Chondrocyte (in vitro differentiated cells): Measurements from ENCODE around the gene ADAMTS10. TPM values are rescaled to one million over a fixed set of nuclear protein-coding genes. Genes with fewer than 3 reads are reported as not detected.
A peak's percentile ranks its signal among the peaks of the same experiment; 100 is the strongest.
"Not testable (repeated sequence)": the region's sequence is repeated elsewhere in the genome, so short reads cannot be mapped to it uniquely, and the experiment has no call there.

Experiments used
- DNase-seq: peaks from one replicate; pipeline ENCODE4 v3.0.0; 2021; ENCODE audit warnings: mixed read lengths, low spot score
- H3K27ac Mint-ChIP-seq: one replicate; pipeline ENCODE4 v1.8.0; 2021; ENCODE audit warnings: mild to moderate bottlenecking, moderate library complexity, mixed read lengths; ENCODE audit not compliant: unreplicated experiment
- H3K27me3 Mint-ChIP-seq: 2 replicates; pipeline ENCODE4 v1.8.0; 2021; ENCODE audit warnings: low read depth, mixed read lengths
- H3K36me3 Mint-ChIP-seq: 2 replicates; pipeline ENCODE4 v1.8.0; 2021; ENCODE audit warnings: low read depth, mixed read lengths
- H3K4me1 Mint-ChIP-seq: 2 replicates; pipeline ENCODE4 v1.8.0; 2021; ENCODE audit warnings: low read depth, mild to moderate bottlenecking, mixed read lengths
- H3K4me3 Mint-ChIP-seq: one replicate; pipeline ENCODE4 v1.8.0; 2021; ENCODE audit warnings: mild to moderate bottlenecking, moderate library complexity, mixed read lengths; ENCODE audit not compliant: unreplicated experiment
- H3K9me3 Mint-ChIP-seq: 2 replicates; pipeline ENCODE4 v1.8.0; 2021; ENCODE audit warnings: low read depth, mixed read lengths
- CTCF ChIP-seq: fragments of 200-600 bp; sonication (generic); IDR thresholded peaks from 2 replicates; pipeline ENCODE4 v1.5.0; 2021; ENCODE audit warnings: antibody characterized with exemption, mild to moderate bottlenecking, moderate library complexity
- total RNA-seq: library from RNA; stranded (reverse); gene quantifications from 3 replicates; pipeline ENCODE4 v1.2.1, GENCODE V29; 2021

Gene ADAMTS10
- total RNA-seq, 1 donor from 2014 or later = 73.6 TPM

DNA sequence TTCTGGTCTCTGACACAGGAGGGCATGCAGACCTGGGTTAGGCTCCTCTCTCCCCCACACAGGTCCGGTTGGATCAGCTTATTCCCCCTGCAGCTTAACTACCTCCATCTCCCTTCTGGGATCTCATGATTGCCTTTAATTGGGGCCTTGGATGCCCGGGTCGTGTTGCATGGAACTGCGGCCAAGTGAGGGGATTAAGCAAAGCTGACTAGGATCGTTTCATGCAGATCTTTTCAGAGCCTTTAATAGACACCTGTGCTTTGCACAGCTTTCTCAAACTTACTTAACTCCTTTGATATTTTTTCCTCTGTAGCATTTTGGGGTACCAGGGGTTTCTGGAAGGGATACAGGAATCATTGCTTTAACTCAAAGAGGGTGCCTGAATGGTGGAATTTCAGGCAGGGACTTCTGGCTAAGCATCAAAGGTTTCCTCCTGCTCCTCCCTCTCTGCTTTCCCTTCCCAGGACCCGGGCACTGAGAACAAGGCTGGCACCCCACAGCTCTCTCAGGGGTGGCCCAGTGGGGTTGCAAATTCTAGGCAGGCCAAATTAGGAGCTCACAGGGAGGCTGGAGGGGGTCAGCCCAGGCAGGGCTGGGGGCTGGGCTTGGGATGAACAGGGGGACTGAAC, 20.4 kb upstream of the ADAMTS10 start:
- no peaks in the 10 kb centered on the region for H3K27me3 Mint-ChIP-seq
- no peaks in the 10 kb centered on the region for H3K9me3 Mint-ChIP-seq
- TF ChIP-seq CTCF = no peak
- DNase-seq = no peak
- H3K36me3 Mint-ChIP-seq = no peaks in the 10 kb centered on the region
- peaks cover 23% of the 10 kb centered on the region for H3K4me1 Mint-ChIP-seq
- H3K4me3 Mint-ChIP-seq = no peak overlapping the region
- H3K27ac Mint-ChIP-seq = peak overlapping the region; percentile 79

- TF ChIP-seq CTCF = no peak
- Mint-ChIP-seq H3K4me1 (peaks cover 19% of the 10 kb centered on the region), H3K27ac (peak within 1 kb of the TSS; percentile 79), H3K4me3 (no peak within 1 kb of the TSS), H3K36me3 (no peaks in the 10 kb centered on the region), H3K9me3 (no peaks in the 10 kb centered on the region), H3K27me3 (no peaks in the 10 kb centered on the region)
- no peak for DNase-seq
Measured at GRCh38 chr19:8629996-8630683, 19.6 kb upstream of the ADAMTS10 start, which contains the start of gene NFILZ. TSS of gene NFILZ (plus strand) at chr19:8630633. CDS start at chr19:8676766, 46,133 bp downstream.

DNA sequence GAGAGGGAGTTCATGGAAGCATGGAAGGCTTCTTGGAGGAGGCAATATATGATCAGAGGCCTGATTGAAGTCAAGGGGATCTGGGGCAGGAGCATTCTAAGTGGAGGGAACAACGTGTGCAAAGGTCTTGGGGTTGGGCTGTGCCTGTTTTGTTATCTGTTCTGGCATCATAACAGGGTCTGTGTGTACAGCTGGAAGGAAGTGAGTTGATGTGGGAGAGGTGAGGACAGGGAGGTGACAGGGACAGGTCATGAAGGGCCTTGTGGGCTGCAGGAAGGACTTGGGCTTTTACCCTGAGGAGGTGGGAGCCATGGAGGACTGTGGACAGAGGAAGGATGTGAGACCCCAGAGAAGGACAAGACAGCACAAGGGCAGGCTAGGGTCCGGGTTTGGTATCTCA, 18.7 kb upstream of the ADAMTS10 start:
- peaks cover 19% of the 10 kb centered on the region for H3K4me1 Mint-ChIP-seq
- H3K36me3 Mint-ChIP-seq = no peaks in the 10 kb centered on the region
- no peak for TF ChIP-seq CTCF
- no peaks in the 10 kb centered on the region for H3K27me3 Mint-ChIP-seq
- no peak overlapping the region for H3K27ac Mint-ChIP-seq
- H3K9me3 Mint-ChIP-seq = no peaks in the 10 kb centered on the region
- no peak overlapping the region for H3K4me3 Mint-ChIP-seq
- DNase-seq = no peak

GRCh38 chr19:8626842-8627241, 16.3 kb upstream of the ADAMTS10 start:
- Mint-ChIP-seq H3K27ac (no peak overlapping the region), H3K27me3 (no peaks in the 10 kb centered on the region), H3K36me3 (no peaks in the 10 kb centered on the region), H3K4me1 (peaks cover 15% of the 10 kb centered on the region), H3K9me3 (no peaks in the 10 kb centered on the region), H3K4me3 (no peak overlapping the region)
- DNase-seq = no peak
- TF ChIP-seq CTCF = no peak

- H3K4me1 Mint-ChIP-seq, H3K9me3 Mint-ChIP-seq, H3K27ac Mint-ChIP-seq, DNase-seq, H3K36me3 Mint-ChIP-seq, H3K27me3 Mint-ChIP-seq, H3K4me3 Mint-ChIP-seq: not testable (repeated sequence)
- peak; percentile 69 for TF ChIP-seq CTCF
Measured at GRCh38 chr19:8622886-8623285, 12.4 kb upstream of the ADAMTS10 start.
